CD4-positive, alpha-beta T cell treated with Interleukin-17A for 4 hours (primary cell): ENCODE measurements around the gene CHST14.

Experiments used
- DNase-seq: peaks from one replicate; pipeline ENCODE4 v3.0.0-alpha.2; 2020; ENCODE audit warnings: mixed read lengths

The CHST14 gene

DNA sequence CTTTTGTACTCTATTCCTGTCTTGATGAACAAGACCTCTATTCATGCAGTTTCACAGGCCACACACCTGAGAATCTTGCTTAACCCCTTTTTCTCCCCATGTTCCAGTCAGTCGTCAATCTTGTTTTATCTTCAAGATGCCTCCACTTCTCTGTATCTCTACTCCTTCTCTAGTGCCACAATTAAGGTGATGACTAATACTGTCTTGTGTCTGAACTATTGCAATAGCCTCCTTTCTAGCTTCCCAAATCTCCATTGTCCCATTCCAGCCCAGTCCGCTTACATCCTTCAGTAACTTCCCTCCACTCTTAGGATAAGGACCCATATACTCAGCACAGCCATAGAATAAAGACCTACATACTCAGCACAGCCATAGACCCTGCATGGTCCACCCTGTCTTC is 24.7 kb downstream of the CHST14 start:
- no peak for DNase-seq

DNA sequence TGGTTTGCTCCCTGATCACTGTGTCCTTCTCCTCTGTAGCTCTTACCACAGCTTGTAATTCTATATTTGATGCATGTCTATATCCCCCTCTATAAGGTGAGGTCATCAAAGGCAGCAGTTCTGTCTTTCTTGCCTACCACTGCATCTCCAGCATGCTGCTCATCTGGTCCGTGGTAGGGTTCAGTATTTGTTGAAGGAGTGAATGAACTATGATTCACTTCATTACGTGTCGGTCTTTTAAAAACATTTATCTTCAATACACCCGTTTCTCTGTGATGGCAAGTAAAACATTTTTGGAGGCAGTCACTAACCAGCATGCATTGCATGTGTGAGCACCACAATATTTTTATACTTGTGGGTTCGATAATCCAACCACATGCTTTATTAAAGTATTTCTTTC is 27.6 kb downstream of the CHST14 start:
- DNase-seq = no peak

DNA sequence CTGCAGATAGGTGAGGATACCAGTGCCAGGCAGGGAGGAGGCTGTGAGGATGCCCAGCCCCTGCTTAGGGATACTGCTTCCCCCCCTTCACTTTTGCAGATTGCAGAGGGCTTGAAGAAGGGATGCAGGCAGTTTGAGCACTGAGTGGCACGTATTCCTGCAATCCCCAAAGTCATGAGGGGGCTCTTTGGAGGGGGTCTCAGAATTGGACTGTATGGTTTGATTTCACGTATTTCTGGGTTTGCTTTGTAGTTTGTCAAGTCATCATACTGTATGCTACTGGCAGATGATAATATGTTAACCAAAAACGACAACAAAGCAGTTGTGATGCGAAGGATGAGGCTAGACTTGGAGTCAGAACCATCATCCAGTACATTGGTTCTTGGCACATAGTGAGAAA is 28.1 kb downstream of the CHST14 start:
- no peak for DNase-seq

DNA sequence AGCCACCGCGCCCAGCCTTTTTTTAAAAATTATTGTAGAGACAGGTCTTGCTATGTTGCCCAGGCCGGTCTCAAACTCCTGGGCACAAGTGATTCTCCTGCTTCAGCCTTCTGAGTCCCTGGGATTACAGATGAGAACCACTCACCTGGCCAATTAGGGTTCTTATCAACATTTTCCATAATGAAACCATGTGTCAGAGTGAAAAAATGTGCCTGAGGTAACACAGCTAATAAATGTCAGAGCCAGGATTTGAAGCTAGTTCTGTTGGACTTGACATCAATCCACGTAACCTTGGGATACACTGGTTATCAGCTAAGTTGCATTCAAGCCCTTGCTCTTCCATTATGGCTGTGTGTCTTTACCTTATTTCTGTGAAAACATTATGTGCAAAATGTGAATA is 29.1 kb downstream of the CHST14 start:
- DNase-seq = no peak

DNA sequence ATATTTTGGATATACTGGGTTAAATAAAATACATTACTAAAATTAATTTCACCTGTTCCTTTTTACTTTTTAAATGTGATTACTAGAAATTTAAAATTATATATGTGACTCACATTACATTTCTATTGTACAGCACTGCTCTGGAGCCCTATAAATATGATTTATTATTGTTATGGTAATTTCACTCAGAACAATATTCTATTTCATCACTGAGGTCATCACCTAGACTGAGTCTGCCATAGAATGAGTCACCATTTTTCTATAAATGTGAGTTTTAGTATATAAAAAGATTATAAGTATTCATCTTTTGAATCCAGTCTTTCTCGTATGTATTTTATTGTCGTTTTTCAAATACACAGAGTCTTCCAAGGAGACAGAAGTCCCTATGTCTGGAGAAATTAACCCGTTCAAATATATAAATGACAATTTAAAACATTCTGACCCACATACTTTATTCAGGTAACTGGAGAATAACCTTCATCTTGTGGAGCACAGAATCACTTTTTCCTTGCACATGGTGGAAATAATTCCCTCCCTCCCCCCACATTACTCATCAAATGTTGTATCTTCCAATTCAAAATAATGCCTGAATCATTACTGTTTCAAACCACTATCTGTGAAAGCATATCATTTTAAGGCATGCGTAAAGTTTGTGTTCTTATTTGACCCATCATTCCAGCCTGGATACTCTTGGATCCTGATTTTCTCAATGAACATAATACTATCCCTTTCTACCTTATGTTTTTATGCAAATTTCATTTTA is 30.0 kb downstream of the CHST14 start:
- DNase-seq = no peak

DNA sequence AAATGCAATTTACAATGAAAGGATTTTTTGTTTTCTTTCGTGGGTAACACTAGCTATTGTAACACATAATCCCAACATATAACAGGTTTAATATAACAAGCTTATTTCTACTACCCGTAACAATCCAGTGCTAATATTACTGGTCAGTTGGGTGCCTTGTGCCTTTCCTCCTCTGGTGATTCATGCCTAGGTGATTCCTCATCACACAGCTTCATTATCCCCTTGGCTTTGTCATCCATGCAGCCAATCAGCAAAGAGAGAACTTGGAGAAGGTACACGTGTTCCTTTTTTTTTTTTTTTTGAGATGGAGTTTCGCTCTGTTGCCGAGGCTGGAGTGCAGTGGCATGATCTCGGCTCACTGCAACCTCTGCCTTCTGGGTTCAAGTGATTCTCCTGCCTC is 30.7 kb downstream of the CHST14 start:
- DNase-seq = no peak

DNA sequence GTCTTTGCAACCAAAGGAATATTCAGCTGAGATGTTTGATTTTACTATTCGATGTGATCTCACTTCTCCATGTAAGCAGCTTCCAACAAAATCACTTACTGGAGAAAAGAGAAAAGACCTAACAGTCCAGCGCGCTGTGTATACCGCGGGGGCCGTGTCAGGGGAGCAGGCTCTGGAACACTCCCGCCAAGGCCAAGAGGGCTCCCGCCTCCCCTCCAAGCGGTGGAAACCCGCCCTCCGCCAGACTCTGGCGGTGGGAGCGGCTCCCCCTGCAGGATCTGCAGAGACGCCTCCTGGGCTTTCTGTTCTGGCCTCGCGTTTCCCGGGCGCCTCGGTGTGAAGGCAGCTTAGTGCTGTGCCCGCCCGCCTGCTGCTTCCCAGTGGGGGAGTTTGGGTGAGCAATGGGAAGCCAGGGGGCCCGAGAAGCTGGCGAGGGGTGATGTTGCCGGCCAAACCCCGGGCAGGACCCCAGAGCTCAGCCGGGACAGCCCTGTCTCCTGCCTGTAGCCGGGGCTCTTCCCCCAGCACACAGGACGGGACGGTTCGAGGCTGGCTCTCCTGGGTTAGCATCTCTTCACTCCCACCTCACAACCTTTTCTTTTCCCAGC is 36.3 kb downstream of the CHST14 start:
- peak; percentile 80 for DNase-seq

DNA sequence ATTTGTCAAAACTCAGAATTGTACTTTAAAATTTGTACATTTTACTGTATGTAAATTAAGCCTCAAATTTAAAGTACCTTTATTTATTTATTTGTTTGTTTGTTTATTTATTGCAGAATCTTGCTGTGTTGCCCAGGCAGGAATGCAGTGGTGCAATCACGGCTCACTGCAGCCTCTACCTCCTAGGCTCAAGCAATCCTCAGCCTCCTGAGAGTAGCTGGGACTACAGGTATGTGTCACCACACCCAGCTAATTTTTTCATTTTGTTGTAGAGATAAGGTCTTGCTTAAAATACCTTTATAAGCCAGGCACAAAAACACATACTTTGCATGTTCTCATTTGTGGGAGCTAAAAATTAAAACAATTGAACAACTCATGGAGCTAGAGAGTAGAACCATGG is 37.4 kb downstream of the CHST14 start:
- DNase-seq = no peak

DNA sequence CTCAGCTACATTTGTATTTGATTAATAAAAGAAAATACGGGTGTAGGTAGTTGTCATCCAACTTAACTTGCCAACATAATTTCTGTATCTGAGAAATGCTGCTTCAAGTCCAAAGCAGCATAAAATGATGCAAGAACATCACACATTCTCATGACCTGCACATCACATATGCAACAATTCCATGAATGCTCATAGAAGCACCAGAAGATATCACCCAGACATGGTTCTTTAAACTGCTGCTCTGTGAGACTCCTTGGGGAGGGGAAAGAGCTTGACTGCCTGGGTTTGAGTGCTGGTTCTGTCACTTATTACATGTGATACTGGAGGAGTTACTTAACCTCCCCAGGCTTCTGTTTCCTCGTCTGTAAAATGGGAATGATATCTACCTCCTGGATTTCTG is 39.4 kb downstream of the CHST14 start:
- no peak for DNase-seq

DNA sequence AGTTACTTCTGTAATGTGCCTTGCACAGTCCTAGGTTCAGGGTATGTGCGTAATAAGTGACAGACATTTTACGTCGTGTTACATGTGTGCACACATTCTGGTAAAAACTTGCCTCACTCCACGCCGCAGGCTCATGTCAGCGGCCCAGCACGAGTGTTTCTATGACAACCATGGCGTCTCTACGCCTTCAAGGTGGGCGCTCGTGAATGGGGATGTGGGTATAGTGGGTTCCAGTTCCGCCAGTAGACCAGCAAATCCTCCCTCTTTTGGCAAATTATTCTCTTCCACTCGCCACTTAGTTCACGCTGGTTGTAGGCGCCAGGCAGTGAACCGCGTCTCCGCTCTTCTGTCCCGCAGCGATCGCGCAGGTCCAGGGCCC is 40.3 kb downstream of the CHST14 start:
- DNase-seq = no peak

DNA sequence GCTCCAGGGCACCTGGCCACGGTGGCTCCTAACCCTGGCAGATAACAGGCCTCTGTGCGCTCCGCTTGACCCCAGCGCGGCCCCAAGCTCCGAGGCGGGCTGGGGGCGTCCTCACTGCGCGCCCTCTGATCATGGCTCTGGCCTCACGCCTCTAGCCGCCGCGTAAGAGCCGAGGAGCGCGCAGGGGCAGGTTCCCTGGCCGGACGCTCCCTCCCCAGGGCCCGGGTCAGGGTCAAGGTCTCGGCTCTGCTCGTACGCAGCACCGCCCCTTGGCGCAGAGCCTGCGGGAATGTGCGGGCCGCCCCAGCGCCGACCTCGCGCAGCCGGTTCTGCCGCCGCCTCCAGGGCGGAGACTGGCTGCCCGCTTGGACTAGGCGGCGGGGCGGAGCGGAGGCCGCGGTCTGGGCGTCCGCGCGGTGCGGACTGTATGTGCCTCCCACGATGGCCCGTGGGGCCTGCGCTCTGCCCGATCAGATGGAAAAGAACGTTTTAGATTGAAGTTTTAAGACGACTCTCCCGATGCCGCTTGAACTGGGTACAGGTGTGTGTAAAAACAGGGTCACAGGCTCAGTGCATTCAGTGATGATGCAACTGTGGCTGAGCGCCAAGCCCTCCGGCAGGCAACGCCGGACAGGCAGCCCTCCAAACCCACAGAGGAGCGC is 40.8 kb downstream of the CHST14 start:
- peak; percentile 7 for DNase-seq

DNA sequence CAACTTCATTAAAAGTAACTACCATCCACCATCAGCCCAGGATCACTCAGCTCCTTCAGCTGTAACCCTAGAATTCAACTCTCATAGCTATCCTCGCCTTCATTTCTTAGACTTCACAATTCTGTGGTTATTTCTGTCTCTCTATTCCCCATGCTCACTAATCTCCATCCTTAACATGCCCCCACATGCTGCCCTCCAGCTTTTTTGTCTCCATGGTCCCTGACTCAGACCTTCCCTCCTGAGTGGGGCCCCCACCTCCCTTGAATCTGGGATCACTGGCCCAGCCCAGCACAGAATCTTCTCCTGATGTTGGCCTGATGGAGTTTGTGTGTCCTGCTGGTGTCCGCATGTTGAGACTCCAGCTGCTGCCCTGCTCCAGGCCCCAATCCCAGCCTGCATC is 41.7 kb downstream of the CHST14 start:
- DNase-seq = no peak

DNA sequence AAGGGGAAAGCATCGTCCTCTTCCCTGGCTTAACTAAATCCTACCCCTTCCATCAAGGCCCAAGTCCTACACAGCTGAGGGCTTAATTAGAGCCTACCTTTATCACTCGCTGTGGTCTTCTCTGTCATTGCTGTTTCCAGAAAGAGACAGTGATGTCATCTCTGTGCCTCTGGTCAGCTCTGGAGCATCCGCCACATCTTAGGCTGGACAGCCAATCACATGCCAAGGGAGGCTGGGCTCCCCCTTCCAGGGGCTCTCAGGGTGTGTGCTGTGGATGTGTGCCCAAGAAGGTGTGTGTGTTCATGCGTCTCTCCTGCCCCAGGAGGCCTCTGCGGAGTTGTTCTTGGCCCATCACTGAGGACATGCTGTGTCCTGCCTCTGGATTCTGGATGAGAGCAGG is 42.8 kb downstream of the CHST14 start:
- DNase-seq = no peak

DNA sequence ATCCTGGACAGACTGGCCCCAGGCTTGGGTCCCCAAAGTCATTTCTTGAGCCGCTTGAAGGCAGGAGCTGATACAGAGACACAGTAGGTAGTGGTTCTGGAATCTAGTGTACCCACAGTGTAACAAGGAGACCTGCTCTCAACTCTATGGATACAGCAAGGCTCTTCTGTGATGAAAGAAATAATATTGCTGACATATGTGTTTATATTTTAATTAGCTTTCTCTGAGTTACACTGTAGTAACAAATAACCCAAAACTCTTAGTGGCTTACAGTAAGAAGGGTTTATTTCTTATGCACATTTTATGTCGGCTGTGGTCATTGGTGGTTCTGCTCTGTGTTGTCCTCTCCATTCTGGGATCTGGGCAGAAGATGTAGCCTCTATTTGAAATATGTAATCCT is 45.5 kb downstream of the CHST14 start:
- no peak for DNase-seq
